HG03460 (cell line): Measurements from ENCODE around the gene DOCK2.
"Not testable (repeated sequence)": the region's sequence is repeated elsewhere in the genome, so short reads cannot be mapped to it uniquely, and the experiment has no call there.

ENCODE experiments used
- ATAC-seq: cut with Tn5 transposase; IDR thresholded peaks from one replicate; pipeline ENCODE4 v1.9.1; 2021; ENCODE audit not compliant: unreplicated experiment

The DOCK2 gene

GRCh38 chr5:169810524-169810923 is 173.4 kb downstream of the DOCK2 start:
- ATAC-seq, result no peak

DNA sequence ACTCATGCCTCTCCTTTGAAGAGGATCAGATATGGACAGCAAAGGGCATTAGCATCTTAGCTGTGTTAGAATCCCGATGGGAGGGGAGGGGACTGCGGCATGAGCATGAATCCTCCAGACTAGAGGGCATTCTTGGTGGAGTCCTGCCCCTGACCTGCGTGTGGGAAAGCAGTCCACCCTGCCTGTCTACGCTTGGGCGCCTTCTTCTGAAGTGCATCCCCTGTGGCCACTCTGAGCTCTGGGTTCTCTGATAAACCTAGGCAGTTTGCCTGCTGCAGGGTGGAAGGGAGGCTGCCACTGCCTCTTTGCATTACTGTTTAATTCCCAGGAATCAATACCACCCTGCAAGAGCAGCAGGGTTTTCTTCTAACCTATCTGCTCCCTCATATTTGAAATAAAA is 173.9 kb downstream of the DOCK2 start:
- no peak for ATAC-seq

DNA sequence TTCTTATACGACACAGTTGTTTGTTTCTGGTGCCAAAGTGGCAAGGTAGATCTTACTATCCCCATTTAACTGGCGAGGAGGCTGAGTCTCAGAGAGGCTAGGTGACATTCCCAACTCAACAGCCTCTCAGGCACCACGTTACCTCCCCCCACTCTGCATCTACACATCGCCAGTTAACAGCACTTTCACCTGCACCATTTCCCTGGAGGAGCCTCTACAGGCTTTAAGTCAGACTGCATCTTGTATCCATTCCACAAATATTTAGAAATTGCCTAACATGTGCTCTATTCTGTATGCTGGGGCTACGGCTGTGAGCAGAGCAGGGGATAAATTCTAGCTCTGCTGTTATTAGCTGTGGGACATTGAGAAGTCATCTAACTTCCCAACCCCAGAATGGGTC is 174.6 kb downstream of the DOCK2 start:
- ATAC-seq, result no peak

DNA sequence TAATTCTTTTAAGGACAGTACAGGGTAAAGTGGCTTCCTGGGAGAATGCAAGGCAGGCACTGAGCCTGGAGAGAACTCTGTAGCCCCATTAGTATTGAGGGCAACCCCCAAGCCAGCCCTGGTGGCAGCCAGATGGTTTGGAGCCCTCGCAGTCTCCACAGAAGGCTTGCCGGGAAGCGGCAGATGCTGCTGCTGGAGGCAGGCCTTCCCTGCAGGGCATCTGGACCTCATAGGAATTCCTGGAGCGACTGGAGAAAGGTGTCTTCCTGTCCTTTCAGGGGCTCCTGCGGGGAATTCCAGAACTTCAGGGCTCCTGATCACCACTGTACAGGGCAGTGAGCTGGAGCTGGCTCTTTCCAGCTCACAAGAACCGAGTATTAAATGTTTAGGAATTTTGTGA is 175.7 kb downstream of the DOCK2 start:
- no peak for ATAC-seq

DNA sequence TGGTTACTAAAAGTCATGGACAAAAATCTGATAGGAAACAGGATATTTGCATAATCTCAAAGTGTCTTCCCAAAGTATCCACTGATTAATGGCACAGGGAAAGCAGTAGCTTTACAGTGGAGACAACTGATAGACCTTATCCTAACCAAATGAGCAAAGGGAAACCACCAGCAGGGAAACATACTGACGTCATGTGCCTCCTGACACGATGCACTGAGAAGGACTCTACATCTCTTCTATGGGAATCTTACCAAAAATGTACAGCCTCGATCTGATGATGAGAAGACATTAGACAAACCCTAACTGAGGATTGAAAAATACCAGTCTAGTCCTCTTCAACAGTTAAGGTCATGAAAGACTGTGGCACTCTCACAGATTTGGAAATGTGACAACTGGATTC is 177.0 kb downstream of the DOCK2 start:
- no peak for ATAC-seq

GRCh38 chr5:169814522-169814921 is 177.4 kb downstream of the DOCK2 start:
- ATAC-seq, result no peak

DNA sequence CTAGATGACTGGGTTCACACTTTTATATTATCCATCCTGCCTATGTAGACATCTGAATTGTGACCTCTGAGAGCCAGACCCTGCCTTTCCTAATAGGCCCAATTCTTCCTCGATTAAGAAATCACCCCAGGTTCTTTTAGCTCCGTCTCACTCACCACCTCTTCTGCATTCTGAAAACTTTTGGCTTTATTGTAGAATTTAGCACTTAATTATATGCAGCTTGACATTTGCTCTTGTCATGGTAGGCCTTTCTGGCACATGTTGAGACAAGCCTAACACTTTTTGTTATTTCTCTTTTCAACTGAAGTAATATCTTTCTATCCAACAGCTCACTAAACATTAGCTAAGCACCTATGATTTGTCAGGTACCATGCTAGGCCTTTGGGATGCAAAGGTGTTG is 180.0 kb downstream of the DOCK2 start:
- ATAC-seq, result no peak

- no peak for ATAC-seq
Measured at GRCh38 chr5:169826618-169827017, 189.5 kb downstream of the DOCK2 start.

DNA sequence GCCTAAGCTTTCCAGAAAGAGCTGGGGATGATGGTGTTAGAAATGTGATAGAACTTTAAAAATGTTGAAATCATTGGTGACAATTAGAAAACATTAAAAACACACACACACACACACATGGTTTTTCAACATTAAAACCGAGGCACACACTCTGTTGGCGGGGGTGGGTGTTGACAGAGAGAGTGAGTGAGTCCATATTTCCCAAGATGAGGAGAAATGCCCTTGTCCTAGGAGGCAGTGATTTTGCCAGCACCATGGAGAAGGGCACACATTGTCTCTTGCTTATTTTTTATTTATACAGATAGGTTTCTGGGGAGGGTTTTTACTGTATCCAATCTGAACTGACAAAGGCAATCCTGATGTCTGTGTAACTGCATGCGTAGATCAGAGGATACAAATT is 190.7 kb downstream of the DOCK2 start:
- ATAC-seq, result no peak

GRCh38 chr5:169828385-169828784 is 191.3 kb downstream of the DOCK2 start:
- peak; percentile 52 for ATAC-seq

- no peak for ATAC-seq
Measured at GRCh38 chr5:169831331-169831730, 194.3 kb downstream of the DOCK2 start.

DNA sequence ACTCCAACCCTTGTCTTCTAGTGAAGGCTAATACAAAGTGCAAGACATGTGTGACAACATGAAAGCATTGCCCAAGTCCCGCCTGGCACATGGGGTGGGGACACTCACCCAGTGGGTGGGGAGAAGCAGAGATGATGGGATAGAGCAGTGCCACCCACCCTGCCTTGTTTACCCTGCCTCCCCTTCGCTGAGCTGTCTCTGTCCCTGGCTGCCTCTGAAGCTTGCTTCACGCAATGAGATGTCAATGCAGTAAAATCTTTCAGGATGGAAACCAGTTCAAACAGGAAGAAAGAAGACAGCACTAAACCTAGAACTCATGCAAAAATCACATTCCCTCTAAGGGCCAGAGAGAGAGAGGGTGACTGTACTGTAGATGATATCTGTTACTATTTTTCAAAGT is 195.2 kb downstream of the DOCK2 start:
- ATAC-seq, result no peak

DNA sequence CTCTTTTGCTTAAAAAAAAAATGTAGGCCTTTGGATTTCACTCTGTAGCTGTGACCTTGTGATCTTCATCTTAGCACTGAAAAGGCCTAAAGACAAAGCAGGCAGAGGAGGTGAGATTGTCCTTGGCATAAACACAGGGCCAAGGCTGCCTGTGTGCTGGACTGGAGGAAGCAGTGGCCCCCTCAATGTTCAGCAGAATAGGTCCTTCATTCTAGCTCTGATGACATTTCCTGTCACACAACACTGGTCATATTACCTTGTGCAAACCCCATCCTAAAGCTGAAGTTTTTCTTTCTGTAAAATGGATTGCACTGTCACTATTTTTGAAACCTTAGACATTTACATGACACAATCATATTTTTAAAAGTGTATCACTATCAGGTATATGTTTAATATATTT is 195.8 kb downstream of the DOCK2 start:
- peak; percentile 48 for ATAC-seq

DNA sequence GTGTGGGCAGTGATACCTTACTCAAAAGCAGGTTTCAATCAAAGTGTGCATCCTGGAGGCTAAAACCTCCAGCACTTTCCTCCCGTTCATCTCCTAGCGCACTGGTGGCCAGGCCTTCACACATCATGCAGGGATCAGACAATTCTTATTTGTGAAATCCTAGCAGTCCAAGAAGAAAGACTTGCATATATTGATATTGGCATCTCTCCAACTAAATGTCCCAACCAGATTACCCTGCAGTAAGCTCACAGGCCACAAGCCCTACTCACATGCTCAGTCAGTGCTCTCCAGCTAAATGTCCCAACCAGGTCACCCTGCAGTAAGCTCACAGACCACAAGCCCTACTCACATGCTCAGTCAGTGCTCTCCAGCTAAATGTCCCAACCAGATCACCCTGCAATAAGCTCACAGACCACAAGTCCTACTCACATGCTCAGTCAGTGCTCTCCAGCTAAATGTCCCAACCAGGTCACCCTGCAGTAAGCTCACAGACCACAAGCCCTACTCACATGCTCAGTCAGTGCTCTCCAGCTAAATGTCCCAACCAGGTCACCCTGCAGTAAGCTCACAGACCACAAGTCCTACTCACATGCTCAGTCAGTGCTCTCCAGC is 196.7 kb downstream of the DOCK2 start:
- not testable (repeated sequence) for ATAC-seq

DNA sequence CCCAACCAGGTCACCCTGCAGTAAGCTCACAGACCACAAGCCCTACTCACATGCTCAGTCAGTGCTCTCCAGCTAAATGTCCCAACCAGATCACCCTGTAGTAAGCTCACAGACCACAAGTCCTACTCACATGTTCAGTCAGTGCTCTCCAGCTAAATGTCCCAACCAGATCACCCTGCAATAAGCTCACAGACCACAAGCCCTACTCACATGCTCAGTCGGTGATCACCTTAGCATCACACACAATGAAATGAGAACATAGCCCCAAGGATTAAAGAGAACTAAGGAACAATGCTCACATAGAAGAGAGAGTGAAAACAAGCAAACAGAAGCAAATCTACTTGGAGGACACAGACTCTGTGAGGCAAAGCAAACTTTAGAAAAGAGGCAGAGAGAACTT is 197.5 kb downstream of the DOCK2 start:
- ATAC-seq, result not testable (repeated sequence)

DNA sequence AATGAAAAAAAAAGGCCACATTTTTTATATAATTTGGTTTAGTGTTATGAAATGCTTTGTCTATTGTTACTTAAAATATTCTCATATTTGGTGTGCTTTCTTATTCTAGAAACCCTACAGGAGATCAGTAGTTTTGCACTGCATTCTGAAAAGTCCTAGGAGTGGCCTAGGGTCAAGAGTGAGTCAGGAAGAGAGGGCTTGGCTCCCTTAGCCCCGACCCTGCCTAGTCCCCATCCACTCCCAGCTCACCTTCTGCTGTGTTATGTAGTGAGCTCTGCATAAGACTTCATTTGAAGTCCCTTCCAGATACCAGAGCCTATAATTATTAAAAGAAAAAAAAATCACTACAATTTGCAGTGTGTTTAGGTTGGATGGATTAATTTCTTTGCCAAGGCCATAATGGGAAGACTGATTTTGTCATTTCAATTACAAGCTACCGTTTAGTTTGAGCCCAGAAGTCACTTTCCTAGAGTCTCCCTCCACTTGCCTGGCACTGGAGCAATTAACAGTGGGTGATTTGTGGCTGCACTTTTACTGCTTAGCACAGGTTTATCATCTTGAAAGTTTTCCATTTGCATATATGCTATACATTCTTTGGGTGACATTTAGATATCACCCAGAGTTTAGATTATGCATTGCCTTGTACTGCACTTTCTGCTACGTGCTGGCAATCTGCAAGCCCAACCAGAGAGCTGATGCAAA is 199.9 kb downstream of the DOCK2 start:
- no peak for ATAC-seq

- ATAC-seq, result no peak
Measured at GRCh38 chr5:169837686-169838085, 200.6 kb downstream of the DOCK2 start.

DNA sequence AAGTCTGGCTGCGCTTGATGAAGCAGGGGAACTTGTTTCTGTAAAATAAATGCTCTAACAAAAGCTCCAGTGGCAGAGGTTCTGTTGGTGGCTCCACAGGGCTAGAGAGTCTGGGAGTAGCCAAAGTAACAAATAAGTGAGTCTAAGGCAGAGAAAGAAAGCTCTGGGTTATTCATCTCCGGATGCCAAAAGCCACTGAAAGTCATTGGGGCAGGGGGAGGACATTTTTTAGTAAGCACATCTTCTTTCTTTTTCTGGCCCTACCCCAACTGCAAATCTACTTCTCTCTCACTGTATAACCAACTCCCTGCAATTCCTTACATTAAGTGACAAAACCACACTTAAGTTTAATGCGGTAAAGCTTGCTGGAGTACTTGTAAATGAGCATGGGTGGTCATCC is 201.6 kb downstream of the DOCK2 start:
- peak; percentile 87 for ATAC-seq

DNA sequence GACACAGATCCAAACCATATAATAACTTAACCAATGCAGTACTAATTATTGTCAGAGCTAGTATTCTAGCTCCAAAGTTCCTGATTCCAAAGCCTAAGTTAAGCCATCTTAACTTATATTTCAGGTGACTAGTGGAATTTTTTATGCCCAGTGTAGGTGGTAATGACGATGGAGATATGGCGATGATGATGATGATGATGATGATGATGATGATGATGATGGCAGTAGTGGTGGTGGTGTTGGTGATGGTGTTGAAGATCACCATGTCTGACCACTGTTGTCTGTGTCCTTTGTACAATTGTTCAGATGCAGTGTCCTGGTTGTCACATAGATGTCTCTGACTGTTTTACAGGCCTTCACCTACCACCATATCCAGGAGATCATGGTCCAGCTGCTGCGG is 203.3 kb downstream of the DOCK2 start:
- ATAC-seq, result no peak

GRCh38 chr5:169842699-169843098 is 205.6 kb downstream of the DOCK2 start:
- ATAC-seq, result no peak

DNA sequence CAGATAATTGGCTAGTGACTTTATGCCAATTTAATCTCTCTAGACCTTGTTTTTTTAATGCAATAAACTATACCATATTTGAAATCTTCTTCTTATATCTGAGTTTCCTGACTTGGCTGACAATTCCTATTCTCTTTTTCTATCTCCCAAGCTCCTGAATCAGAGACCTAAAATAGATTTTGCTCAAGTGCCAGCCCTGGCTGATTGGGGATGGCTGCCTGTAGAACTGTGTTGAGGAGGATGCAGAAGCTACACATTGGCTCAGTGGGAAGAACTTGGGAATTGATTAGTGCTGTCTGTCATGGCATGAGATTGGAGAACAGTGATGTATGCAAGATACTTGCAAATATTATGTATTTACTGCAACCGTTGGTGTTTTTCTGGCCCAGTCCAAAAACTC is 210.4 kb downstream of the DOCK2 start:
- no peak for ATAC-seq

- ATAC-seq, result no peak
Measured at GRCh38 chr5:169848271-169848670, 211.2 kb downstream of the DOCK2 start.

- no peak for ATAC-seq
Measured at GRCh38 chr5:169848792-169849191, 211.7 kb downstream of the DOCK2 start.
